ENCODE data around the gene LRRC8E.

Gene LRRC8E

DNA sequence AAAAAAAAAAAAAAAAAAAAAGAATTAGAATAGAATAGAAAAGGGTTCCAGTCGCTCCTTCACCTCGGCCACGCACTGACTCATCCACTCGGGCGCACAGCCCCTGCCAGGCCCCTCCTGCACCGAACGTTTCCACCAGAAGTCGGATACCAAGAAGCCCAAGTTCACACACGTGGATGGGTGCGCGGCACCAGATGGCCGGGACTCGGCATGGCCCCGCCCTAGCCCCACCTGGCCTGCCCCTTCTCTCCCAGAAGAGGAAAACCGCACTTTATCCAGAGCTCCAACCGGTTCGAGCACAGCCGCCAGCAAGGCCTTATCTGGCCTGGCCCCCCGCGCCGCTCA, 20.0 kb upstream of the LRRC8E start:
- no peak for DNase-seq (ENCODE audit: low spot score)

DNA sequence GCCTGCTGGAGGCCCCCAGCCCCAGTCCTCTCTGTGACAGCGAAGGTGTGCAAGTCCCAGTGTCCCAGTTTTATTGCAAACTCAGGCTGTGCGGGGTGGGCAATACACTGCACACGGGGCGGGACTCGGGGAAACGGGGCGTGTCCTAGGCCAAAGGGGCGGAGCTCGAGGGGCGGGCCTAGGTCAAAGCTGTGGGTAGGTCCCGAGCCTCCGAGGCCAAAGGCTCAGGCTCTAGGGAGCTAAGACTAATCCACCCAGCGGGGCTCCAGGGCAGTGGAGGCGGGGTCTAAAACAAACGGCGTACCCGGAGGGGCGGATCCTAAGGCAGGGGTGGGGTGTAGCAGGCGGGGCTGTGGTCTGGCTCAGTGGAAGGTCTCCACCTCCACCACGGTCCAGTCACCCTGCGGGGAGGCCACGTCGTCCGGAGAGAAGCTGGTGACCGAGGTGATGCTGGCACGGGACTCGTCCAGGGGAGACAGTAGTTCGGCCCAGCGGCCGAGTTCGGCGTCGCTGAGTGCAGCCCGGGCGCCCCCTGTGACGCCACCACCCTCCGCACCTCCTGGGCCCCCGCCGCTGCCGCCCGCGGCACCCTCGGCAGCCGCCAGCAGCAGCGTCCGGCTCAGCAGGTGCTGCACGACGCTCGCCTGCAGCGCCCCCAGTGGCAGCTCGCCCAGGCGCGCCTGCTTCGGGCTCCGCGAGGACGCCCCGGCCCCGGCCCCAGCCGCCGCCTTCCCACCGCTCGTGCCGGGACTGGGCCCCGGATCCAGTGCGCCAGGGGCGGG, 19.4 kb upstream of the LRRC8E start:
- DNase-seq (ENCODE audit: low spot score) = no peak

DNA sequence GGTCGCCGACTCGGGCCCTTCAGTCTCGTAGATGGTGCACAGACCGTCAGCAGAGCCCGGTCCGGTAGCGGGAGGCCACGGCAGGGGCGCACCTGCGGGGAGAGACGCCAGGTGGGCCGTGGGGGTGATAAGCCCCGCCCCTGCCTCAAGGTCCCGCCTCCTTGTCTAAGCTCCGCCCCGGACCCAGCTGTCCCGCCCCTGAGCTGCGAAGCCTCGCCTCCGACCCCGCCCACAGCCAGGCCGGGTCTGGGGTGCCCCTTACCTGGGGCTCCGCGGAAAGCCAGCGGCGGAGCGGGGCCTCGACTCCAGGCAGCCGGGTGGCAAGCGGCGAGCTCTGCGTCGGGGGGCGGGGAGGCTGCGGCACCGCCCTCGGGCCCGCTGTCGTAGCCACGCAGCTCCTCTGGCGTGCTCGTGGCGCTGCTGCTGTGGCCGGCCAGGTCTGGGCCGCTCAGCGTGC, 18.8 kb upstream of the LRRC8E start:
- no peak for DNase-seq (ENCODE audit: low spot score)

DNA sequence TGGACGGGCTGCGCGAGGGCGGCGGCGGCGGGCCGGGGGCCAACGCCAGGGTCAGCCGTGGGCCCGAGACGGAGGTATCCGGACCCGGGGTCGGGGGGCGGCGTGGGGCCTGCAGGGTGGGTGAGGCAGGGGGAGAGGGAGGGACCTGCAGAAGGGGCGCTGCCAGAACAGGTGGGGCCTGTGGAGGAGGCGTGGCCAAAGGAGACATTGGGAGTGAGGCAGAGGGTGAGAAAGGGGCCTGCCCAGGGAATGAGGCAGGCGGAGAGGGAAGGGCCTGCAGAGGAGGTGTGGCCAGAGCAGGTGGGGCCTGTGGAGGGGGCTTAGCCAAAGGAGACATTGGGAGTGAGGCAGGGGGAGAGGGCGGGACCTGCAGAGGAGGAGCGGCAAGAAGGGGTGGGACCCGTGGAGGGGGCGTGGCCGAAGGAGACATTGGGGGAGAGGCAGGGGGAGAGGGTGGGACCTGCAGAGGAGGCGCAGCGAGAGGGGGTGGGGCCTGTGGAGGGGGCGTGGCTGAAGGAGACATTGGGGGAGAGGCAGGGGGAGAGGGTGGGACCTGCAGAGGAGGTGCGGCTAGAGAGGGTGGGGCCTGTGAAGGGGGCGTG, 18.3 kb upstream of the LRRC8E start:
- no peak for DNase-seq (ENCODE audit: low spot score)

DNA sequence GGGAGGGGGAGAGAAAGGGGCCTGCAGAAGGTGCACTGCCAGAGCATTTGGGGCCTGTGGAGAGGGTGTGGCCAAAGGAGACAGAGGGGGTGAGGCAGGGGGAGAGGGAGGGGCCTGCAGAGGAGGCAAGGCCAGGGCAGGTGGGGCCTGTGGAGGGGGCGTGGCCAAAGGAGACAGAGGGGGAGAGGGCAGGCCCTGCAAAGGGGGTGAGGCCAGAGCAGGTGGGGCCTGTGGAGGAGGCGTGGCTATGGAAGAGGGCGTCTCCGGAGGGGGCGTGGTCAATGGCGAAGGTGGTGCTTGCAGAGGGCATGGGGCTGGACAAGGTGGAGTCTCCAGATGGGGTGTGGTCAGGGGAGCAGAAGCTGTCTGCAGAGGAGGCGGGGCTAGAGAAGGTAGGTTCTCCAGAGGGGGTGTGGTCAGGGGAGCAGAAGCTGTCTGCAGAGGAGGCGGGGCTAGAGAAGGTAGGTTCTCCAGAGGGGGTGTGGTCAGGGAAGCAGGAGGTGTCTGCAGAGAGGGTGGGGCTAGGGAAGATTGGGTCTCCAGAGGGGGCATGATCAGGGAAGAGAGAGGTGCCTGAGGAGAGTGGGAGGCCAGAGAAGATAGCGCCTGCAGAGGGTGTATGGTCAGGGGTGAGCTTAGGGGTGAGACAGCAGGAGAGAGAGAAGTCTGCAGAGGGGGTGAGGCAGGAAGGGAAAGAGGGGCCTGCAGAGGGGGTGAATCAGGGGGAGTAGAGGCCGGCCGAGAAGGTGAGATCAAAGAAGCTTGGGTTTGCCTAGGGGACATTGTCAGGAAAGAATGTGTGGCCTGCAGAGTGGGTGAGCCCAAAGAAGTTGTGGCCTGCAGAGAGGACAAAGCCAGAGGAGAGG, 17.5 kb upstream of the LRRC8E start:
- DNase-seq (ENCODE audit: low spot score) = no peak

DNA sequence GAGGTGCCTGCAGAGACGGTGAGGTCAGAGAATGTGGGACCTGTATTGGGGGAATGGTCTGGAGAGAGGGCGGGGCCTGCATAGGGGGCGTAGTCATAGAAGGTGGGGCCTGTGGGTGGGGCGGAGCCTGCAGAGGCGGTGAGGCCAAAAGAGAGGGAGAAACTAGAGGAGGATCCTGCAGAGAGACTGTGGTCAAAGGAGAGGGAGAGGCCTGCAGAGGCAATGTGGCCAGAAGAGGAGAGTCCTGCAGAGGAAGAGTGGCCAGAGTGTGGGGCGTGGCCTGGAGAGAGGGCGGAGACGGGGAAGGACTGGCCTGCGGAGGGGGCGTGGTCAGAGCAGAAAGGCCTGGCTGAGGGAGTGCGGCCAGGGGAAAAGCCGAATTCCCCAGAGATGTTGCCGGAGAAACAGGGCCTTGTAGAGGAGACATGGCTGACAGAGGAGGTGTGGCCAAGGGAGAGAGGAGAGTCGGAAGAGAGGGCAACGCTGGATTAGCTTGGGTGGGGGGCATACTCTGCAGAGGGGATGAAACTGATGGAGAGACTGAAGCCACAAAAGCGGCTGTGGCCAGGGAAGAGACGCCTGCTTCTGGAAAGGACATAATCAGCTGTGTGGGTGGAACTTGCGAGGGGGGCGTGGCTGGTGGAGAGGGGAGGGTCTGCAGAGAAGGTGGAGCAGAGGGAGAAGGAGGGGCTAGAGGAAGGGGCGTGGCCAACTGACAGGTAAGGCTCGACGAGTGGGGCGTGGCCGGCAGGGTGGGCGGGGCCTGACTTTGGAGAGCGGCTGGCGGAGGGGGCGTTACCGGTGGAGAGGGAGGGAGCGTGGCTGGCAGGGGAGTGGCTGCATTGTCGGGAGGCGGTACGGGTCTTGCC, 16.6 kb upstream of the LRRC8E start:
- peak; percentile 74 for DNase-seq (ENCODE audit: low spot score)

DNA sequence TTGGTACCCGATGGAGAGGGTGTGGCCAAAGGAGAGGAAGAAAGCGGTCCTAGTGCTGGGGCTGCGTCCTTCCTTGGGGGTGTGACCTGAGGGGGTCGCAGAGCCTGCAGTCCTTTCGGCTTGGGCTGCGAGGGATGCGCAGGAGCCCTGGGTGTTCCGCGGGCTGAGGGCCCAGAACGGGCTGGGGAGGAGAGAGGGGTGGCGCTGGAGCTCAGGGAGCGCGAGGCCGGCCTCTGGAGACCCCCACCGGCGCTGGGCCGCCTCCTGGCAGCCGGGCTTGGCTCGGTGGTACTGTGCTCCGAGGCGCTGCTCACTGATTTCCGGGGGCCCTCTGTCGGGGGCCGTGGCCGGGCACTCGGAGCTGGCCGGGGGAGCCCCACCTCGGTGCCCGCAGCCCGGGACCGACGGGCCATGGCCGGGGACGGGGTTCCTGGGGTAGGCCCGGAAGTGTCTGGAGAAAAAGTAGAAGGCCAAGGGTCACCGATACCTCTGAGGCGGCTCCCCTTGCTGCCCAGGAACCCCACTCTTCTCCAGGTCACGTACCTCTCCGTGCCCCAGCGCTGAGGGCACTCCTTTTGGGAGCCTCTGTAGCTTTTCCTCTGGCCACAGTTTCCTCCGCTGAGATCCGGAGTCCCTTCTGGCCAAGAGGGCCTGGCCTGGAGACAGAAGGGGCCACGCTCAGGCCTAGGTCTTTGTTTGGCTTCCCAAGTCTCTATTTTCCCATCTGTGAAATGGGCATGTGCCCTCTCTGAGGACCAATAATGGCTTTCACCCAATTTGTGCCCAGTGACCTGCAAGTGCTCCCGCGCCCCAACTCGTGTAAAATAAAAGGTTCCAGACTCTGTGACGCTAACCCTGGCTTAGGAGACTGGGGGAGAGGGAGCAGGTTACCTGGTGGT, 15.8 kb upstream of the LRRC8E start:
- DNase-seq (ENCODE audit: low spot score) = no peak

DNA sequence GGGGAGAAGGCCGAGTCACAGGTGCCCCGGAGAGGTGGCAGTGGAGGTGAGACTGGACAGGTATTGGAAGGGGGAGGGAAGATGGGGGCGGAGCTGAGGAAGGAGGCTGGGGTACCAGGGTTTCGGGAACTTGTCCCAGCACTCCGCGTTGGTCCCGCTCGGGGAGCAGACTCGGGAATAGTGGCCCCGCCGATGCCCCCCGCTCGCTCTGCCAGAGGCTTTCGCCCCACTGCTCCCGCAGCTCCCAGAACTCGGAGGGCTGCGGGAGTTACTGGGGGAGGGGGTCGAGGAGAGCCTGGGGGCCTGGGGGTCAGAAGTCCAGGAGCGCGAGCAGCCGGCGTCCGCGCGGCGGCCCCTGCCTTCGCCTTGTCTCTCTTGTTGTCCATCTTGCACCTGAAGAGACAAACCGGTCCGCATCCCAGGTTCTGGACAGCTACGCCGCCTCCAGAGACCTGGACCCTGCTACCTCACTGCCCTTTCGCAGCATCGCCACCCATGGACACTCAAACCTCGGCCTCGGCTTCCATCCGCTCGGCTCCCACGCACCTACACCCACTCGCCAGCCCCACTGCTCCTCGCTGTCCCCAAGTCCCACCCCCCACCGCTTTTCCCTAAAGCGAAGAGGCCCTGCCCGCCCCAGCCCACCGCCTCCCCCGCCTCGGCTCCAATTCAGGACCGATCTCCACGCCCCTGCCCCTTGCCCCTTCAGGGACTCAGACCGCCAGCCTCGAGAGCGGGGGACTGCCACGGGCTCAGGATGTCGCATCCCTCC, 14.8 kb upstream of the LRRC8E start:
- no peak for DNase-seq (ENCODE audit: low spot score)

DNA sequence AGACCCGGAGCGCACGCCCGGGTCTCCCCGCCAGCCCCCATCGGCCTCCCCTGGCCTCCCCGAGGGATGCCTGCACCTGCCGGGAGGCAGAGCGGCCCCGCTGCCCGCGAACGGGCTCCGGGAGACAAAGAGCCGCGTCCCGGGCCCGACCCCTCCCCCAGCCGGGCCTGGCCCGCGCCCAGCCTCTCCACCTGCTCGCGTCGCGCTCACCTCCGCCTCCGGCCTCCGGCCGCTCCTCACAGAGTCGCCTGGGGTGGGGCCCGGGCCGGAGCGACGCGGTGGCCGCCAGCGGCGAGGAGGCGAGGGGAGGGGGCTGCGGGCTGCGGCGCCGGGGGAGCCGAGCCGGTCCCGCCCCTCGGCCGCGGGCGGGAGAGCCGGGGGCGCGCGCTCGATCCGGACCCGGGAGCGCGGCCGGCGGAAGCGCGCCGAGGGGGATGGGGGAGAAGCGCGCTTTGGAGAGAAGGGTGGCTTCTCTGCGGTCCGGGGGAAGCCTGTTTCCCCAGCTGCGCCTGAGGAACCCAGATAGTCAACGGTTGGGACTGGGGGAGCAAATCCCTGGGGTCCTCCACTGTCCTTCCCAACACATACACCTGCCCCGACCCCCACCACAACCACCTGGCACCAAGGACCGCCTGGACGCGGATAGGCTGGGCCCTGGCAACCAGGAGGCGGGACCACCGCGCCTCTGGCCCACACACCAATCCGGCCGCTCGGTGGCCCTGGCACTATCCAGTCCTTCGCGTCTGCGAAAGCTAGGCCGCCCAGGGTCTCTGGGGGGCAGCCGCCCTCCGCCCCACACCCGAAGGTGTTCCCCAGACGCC, 14.0 kb upstream of the LRRC8E start, which contains the start of gene PRR36:
Gene PRR36, minus strand, starts transcription at position 315 of the 821 bp plus-strand sequence. CDS start 701 bp downstream, outside the sequence.
- no peak for DNase-seq (ENCODE audit: low spot score)

DNA sequence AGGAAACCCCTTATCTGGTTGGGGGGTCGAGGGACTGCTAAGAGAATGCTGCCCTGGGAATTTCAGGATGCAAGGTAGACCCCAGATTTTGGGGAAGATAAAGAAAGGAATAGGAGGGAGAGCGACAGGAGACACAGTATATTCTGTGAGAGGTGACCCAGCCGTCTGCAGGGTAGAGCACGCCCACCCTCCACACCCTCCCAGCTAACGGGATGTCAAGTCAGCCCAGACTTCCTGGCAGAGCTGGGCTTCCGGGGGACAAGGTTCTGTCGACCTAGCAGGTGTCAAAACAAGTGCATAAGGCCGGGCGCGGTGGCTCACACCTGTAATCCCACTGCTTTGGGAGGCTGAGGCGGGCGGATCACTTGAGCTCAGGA, 13.4 kb upstream of the LRRC8E start:
- DNase-seq (ENCODE audit: low spot score) = no peak

DNA sequence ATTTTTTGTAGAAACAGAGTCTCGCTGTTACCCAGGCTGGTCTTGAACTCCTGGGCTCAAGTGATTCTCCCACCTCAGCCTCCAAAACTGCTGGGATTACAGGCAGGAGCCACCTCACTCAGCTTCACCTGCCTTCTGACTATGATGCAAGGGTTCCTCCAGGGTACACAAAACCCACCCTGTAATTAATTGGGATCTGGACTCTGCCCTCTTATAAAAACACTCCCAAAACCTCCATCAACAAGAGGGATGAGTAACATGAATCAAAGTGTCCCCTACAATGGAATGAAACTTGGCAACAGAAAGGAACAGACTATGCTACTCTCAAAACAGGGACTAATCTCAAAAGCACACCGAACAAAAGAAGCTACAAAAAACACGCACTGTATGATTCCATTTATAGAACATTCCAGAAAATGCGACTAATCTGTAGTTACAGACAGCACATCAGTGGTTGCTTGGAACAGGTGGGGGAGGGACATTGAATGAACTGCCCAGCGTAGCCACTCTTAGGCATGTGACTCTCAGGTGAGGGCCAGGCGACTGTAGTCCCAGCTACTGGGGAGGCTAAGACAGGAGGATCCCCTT, 11.0 kb upstream of the LRRC8E start:
- DNase-seq (ENCODE audit: low spot score) = no peak

DNA sequence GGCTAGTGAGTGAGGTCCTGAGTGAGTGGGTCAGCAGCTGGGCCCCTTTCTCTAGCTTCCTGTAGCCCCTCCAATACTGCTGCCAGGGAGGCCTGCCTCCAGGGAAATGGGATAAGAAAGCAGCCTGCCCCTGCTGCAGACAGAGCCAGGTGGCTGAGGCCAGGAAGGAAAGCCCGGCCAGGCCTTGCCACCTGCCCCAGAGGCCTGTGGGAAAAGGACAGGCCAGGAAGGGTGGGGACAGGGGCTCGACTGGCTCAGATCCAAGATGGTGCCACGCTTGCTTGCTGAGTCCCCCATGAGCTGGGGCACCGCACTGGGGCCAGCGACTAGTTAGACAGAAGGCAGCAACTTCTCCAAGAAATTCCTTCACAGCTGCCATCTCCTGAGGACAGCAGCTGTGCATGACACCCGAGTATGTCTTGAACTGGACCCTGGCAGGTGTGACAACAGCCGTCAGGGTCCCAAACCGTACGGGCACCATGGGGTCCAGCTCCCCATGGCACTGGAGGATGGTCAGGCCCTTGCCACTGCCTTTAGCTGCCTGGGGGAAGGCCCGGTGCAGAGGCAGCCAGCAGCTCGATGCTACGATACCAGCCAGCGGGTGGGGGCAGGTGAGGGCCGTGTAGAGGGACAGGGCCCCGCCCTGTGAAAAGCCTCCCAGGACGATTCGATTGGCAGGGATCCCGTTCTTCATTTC, 9.1 kb upstream of the LRRC8E start:
- no peak for DNase-seq (ENCODE audit: low spot score)

DNA sequence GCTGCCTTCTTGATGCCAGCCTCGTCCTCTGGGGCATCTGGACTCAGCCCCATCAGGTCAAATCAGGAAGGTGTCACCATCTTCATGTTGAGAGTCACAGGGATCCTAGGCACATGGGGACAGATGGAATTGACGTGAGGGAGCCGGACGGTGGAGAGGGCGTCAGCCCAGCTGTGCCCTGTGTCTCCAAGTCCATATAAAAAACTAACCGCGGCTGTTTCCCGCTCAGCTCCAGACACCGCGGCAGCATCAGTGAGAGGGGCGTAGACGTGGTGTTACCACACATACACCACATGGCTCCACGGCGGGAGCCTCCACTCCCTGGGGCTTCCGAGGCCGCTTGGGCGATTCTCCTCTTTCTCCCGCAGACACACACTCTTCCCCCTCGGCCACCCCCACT, 8.5 kb upstream of the LRRC8E start:
- no peak for DNase-seq (ENCODE audit: low spot score)

DNA sequence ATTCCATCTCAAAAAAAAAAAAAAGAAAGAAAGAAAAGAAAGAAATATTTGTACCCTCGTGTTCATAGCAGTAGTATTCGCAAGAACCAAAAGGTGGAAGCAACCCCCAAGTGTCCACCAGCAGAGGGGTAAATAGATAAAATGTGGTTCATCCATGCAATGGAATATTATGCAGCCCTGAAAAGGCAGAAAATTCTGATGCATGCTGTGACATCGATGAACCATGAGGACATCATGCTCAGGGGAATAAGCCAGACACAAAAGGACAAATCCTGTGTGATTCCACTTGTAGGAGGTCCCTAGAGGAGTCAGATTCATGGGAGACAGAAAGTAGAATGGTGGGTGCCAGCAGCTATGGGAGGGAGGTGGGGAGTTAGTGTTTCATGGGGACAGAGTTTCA, 6.4 kb upstream of the LRRC8E start:
- DNase-seq (ENCODE audit: low spot score) = no peak

DNA sequence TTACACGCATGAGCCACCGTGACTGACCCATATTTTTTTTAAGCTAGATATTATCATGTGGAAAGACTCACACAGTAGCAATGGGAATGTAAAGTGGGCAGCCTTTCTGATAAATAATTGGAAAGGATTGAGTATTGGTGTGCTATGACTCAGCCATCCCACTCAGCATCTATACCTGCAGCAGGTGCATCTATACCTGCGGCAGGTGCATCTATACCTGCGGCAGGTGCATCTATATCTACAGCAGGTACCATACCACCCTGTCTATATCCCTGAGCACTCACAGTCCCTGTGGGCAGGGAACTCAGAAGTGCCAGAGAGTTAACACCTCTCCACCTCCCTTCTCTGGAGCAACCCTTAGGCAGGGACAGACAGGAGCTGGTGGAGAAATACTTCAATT, 5.2 kb upstream of the LRRC8E start:
- DNase-seq (ENCODE audit: low spot score) = no peak

DNA sequence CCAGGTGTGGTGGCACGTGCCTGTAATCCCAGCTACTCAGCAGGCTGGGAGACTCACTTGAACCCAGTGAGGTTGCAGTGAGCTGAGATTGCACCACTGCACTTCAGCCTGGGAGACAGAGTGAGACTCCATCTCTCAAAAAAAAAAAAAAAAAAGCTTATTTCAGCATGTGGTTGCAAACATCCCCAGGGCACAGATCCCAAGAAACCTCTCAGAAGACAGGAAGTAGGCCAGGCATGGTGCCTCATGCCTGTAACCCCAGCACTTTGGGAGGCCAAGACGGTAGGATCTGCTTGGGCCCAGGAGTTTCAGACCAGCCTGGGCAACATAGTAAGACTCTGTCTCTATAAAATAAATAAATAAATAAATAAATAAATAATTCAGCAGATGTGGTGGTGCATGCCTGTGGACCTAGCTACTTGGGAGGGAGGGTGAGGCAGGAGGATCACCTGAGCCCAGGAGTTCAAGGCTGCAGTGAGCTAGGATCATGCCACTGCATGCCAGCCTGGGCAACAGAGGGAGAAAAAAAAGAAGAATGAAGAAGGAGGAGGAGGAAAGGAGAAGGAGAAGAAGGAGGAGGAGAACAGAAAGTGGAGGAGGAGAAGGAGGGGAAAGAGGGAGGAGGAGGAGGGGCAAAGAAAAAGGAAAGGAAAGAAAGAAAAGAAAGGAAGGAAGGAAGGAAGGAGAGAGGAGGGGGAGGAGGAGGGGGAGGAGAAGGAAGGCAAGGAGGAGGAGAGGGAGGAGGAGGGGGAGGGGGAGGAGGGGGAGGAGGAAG, 4.3 kb upstream of the LRRC8E start:
- DNase-seq (ENCODE audit: low spot score) = no peak

DNA sequence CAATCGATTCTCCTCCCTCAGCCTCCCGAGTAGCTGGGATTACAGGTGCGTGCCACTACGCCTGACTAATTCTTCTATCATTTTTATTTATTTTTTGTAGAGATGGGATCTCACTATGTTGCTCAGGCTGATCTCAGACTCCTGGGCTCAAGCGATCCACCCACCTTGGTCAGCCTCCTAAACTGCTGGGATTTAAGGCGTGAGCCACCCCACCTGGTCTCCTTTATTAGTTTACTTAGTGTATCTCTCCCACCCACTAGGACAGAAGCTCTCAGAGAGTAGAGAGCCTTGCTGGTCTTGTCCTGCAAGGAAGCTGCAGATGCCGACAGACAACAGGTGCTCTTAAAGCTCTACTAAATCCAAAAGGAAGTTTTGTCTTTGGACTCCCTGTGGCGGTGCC, 2.5 kb upstream of the LRRC8E start:
- no peak for DNase-seq (ENCODE audit: low spot score)

All from globus pallidus (tissue), 1 donor.